GM12878 (cell line): Measurements from ENCODE around the gene PRKN. TPM values are rescaled to one million over a fixed set of nuclear protein-coding genes. Genes with fewer than 3 reads are reported as not detected.

Experiments used
- ATAC-seq: fragments of 200-7000 bp; cut with Tn5 transposase; 3 replicates; pipeline ENCODE4 v1.9.1; 2020; ENCODE audit warnings: mild to moderate bottlenecking, moderate library complexity
- BruUV-seq: library from RNA; stranded (reverse); fragments of 400-500 nt; replicated peaks from 2 replicates; lab custom pipeline; 2021; lab: Mats Ljungman, UMichigan
- CTCF ChIA-PET: fragments of 300-600 bp; sonication (Branson Sonifier 250); formaldehyde crosslinking; extraction: SDS; loops from one replicate; lab custom pipeline; 2021; ENCODE audit warnings: inconsistent platforms; lab: Yijun Ruan, JAX
- POLR2A ChIA-PET: fragments of 350-600 bp; formaldehyde crosslinking; extraction: SDS; loops from one replicate; lab custom pipeline; 2021; ENCODE audit warnings: inconsistent platforms; lab: Charles Lee
- RAD21 ChIA-PET: fragments of 300-600 bp; sonication (Branson Sonifier 250); formaldehyde crosslinking; loops from one replicate; lab custom pipeline; 2023; ENCODE audit warnings: antibody characterized with exemption; ENCODE audit not compliant: unreplicated experiment; lab: Charles Lee
- SMC1A ChIA-PET: fragments of 300-600 bp; sonication (Branson Sonifier 250); formaldehyde crosslinking; loops from one replicate; lab custom pipeline; 2023; ENCODE audit not compliant: unreplicated experiment, uncharacterized antibody; lab: Charles Lee
- DNase-seq: peaks from one replicate; pipeline ENCODE4 v3.0.0-alpha.2; 2011; ENCODE audit warnings: low read depth, low spot score
- FAIRE-seq: peaks from 3 replicates; lab custom pipeline; 2011; peaks lifted over from hg19 to GRCh38; lab: Jason Lieb, UNC
- H2AFZ ChIP-seq: 2 replicates; pipeline ENCODE4 v1.6.0; 2011; ENCODE audit warnings: low read depth, low read length, control low read depth; ENCODE audit not compliant: control insufficient read depth
- H3K27ac ChIP-seq: 2 replicates; pipeline ENCODE4 v1.5.1; 2011; ENCODE audit warnings: control low read depth; ENCODE audit not compliant: control insufficient read depth, insufficient read depth
- H3K27me3 ChIP-seq, 2 experiments: replicated peaks in 1 of 2; 2 replicates each; pipeline versions ENCODE4 v1.6.0 to v1.6.1; 2011; ENCODE audit warnings: low read length in 1 of 2; ENCODE audit not compliant: control insufficient read depth in 2 of 2, insufficient read depth in 2 of 2
- H3K36me3 ChIP-seq, 2 experiments: 2 replicates each; pipeline ENCODE4 v1.5.1; 2011; ENCODE audit warnings: low read length in 1 of 2; ENCODE audit not compliant: control insufficient read depth in 2 of 2, insufficient read depth in 2 of 2
- H3K4me1 ChIP-seq: 2 replicates; pipeline ENCODE4 v1.6.1; 2011; ENCODE audit warnings: mild to moderate bottlenecking, low read length, moderate library complexity, mixed read lengths; ENCODE audit not compliant: control insufficient read depth, insufficient read depth
- H3K4me2 ChIP-seq: 2 replicates; pipeline ENCODE4 v1.6.0; 2011; ENCODE audit warnings: control low read depth; ENCODE audit not compliant: control insufficient read depth, insufficient read depth
- H3K4me3 ChIP-seq: fragments of 200-600 bp; sonication (generic); 2 replicates; pipeline ENCODE4 v1.5.1; 2016
- H3K79me2 ChIP-seq: 2 replicates; pipeline ENCODE4 v1.6.0; 2011; ENCODE audit warnings: low read length; ENCODE audit not compliant: control insufficient read depth, insufficient read depth
- H3K9ac ChIP-seq: 2 replicates; pipeline ENCODE4 v1.8.0; 2011; ENCODE audit warnings: low read length, control low read depth, mixed read lengths; ENCODE audit not compliant: control insufficient read depth, insufficient read depth
- H3K9me3 ChIP-seq: replicated peaks from 3 replicates; pipeline ENCODE4 v1.5.1; 2011; ENCODE audit warnings: mild to moderate bottlenecking, low read length; ENCODE audit not compliant: control insufficient read depth, insufficient read depth
- H4K20me1 ChIP-seq: 2 replicates; pipeline ENCODE4 v1.6.0; 2011; ENCODE audit not compliant: control insufficient read depth, insufficient read depth
- CBX3 ChIP-seq: fragments of 200-600 bp; sonication (generic); IDR thresholded peaks from 2 replicates; pipeline ENCODE4 v1.6.1; 2016; ENCODE audit warnings: low read depth, borderline replicate concordance
- CEBPZ ChIP-seq: fragments of 150-350 bp; IDR thresholded peaks from 2 replicates; pipeline ENCODE4 v1.6.1; 2016; ENCODE audit warnings: low read depth, low read length
- E2F8 ChIP-seq: fragments of 450-650 bp; IDR thresholded peaks from 2 replicates; pipeline ENCODE4 v1.6.1; 2018; ENCODE audit warnings: mild to moderate bottlenecking, low read depth, moderate library complexity; ENCODE audit not compliant: partially characterized antibody
- KDM1A ChIP-seq: fragments of 200-600 bp; sonication (generic); IDR thresholded peaks from 2 replicates; pipeline ENCODE4 v1.6.1; 2016; ENCODE audit warnings: borderline replicate concordance
- PAX8 ChIP-seq: fragments of 450-650 bp; IDR thresholded peaks from 2 replicates; pipeline ENCODE4 v1.6.1; 2017; ENCODE audit warnings: mild to moderate bottlenecking, moderate library complexity
- PKNOX1 ChIP-seq: fragments of 450-650 bp; IDR thresholded peaks from 2 replicates; pipeline ENCODE4 v1.6.1; 2016; ENCODE audit warnings: mild to moderate bottlenecking
- PRDM15 ChIP-seq: fragments of 450-650 bp; formaldehyde crosslinking; IDR thresholded peaks from 2 replicates; pipeline ENCODE4 v1.4.0; 2020; ENCODE audit warnings: mild to moderate bottlenecking, moderate library complexity
- RELA ChIP-seq: fragments of 450-650 bp; IDR thresholded peaks from 2 replicates; pipeline ENCODE4 v1.8.0; 2014; ENCODE audit warnings: borderline replicate concordance; ENCODE audit not compliant: partially characterized antibody
- RFX5 ChIP-seq: IDR thresholded peaks from 2 replicates; pipeline ENCODE4 v1.6.1; 2011; ENCODE audit warnings: low read depth, low read length, improper control_type of control experiment
- SIN3A ChIP-seq: IDR thresholded peaks from 2 replicates; pipeline ENCODE4 v1.6.1; 2012; ENCODE audit warnings: low read depth, low read length, improper control_type of control experiment
- ZBTB33 ChIP-seq: fragments of 450-650 bp; IDR thresholded peaks from 2 replicates; pipeline ENCODE4 v1.6.1; 2017; ENCODE audit warnings: mild to moderate bottlenecking
- WGBS: methylation state at CpG from one replicate; pipeline ENCODE4 v1.1.6; 2016; ENCODE audit warnings: low lambda C conversion rate; ENCODE audit not compliant: insufficient replicate concordance, insufficient coverage; ENCODE audit errors: missing lambda C conversion rate; 5-methylcytosine and 5-hydroxymethylcytosine counted together
- in situ Hi-C: fragments of 300-500 bp; cut with MboI; formaldehyde crosslinking; loops from 9 replicates; pipeline ENCODE4 v1.14.3; 2018; ENCODE audit warnings: mixed read lengths
- intact Hi-C: fragments of 100-400 bp; cut with micrococcal nuclease; formaldehyde crosslinking; loops from one replicate; pipeline ENCODE4 v1.14.2; 2022; ENCODE audit not compliant: unreplicated experiment
- polyA plus RNA-seq, 11 experiments: library from polyadenylated mRNA; depleted of rRNA in 4 of 11; unstranded in 6 of 11; stranded (reverse) in 5 of 11; fragments of >200 nt; fragmentation: Nextera tagmentation in 4 of 11; fragmentation: Illumina TruSeq in 1 of 11; extraction: Ambion mirVana in 4 of 11; extraction: Trizol in 1 of 11; gene quantifications; 1 replicate in 1 of 11; 2 replicates in 10 of 11; pipeline versions ENCODE4 v1.2.1 to v1.2.3, GENCODE V29; 2011 to 2016; ENCODE audit warnings: inconsistent platforms in 2 of 11, missing spikeins in 2 of 11, low read depth in 1 of 11
- total RNA-seq, 4 experiments: library from RNA; depleted of rRNA in 3 of 4; stranded (reverse); fragments of >200 nt in 3 of 4; fragmentation: Illumina TruSeq in 1 of 4; extraction: Trizol in 1 of 4; gene quantifications; 2 replicates each; pipeline versions ENCODE4 v1.2.1 to v1.2.3, GENCODE V29; 2013 to 2021

PRKN gene
- total and polyA plus RNA-seq, 10 of the 15 experiments (the other 5 are each of a cell fraction or from before 2014, with no cell fraction given), result 0.06 to 0.09 TPM; not detected in 8

- ATAC-seq (no peak), DNase-seq (no peak), FAIRE-seq (no peak)
- H3K4me1 ChIP-seq, result no peaks in the 10 kb centered on the region
- no peaks in the 10 kb centered on the region for H3K36me3 ChIP-seq
- H4K20me1 ChIP-seq, result no peaks in the 10 kb centered on the region
- intact Hi-C loops (no loop called here), in situ Hi-C loops (no loop called here)
- no peaks in the 10 kb centered on the region for H3K9me3 ChIP-seq
- no peak overlapping the region for H3K4me2 ChIP-seq
- ChIA-PET RAD21 (no interaction called here), POLR2A (no interaction called here), CTCF (no interaction called here), SMC1A (no interaction called here)
- H3K4me3 ChIP-seq, result no peak overlapping the region
- no peaks in the 10 kb centered on the region for H3K79me2 ChIP-seq
- BruUV-seq, result no TSS peak
- no peak overlapping the region for H3K27ac ChIP-seq
- H3K27me3 ChIP-seq, result no peaks in the 10 kb centered on the region
- H2AFZ ChIP-seq, result no peak overlapping the region
- WGBS, result 27% methylated on average over 3 of the region's 3 CpGs
- H3K9ac ChIP-seq, result no peak overlapping the region
- TF ChIP-seq PRDM15 (no peak), ZBTB33 (no peak), KDM1A (no peak), PKNOX1 (no peak), PAX8 (no peak), SIN3A (no peak), RFX5 (no peak), E2F8 (no peak), CEBPZ (no peak), CBX3 (no peak), RELA (no peak)
Measured at GRCh38 chr6:162562041-162562440, 165.5 kb downstream of the PRKN start.
